Lower leg skin (tissue), 4 donors: Measurements from ENCODE around the gene GSE1. TPM values are rescaled to one million over a fixed set of nuclear protein-coding genes. Genes with fewer than 3 reads are reported as not detected.

Experiments
- DNase-seq, 2 donors: peaks; one replicate each; pipeline ENCODE4 v3.0.0-alpha.2; 2019; ENCODE audit warnings: low spot score in 2 of 2
- H3K4me3 ChIP-seq: fragments of 200-600 bp; sonication (generic); 2 replicates; pipeline ENCODE4 v1.5.1; 2017; ENCODE audit warnings: mild to moderate bottlenecking, low read depth; ENCODE audit not compliant: poor library complexity, severe bottlenecking
- CTCF ChIP-seq, 3 donors: fragments of 450-650 bp; IDR thresholded peaks; one replicate each; pipeline ENCODE4 v1.5.1; 2016; ENCODE audit warnings: antibody characterized with exemption in 3 of 3, mild to moderate bottlenecking in 3 of 3, moderate library complexity in 2 of 3
- POLR2A ChIP-seq, 2 donors: fragments of 450-650 bp; IDR thresholded peaks; one replicate each; pipeline ENCODE4 v1.6.1; 2016 to 2017; ENCODE audit warnings: antibody characterized with exemption in 2 of 2, mild to moderate bottlenecking in 1 of 2, moderate library complexity in 1 of 2
- WGBS, 2 donors: methylation state at CpG; one replicate each; pipeline ENCODE4 v1.1.5; 2018; 5-methylcytosine and 5-hydroxymethylcytosine counted together
- intact Hi-C: fragments of 100-400 bp; cut with DNase I; formaldehyde crosslinking; loops from one replicate; pipeline ENCODE4 v1.15.0; 2023; ENCODE audit warnings: low total_unique reads
- total RNA-seq, 4 donors: library from RNA; depleted of rRNA; stranded (reverse); fragments of >200 nt; gene quantifications; one replicate each; pipeline ENCODE4 v1.1.0, GENCODE V29; 2016

GSE1 gene
- total RNA-seq, 4 donors from 2014 or later, result 62.9 to 113 (median 69.9) TPM

- DNase-seq, result no peak
- H3K4me3 ChIP-seq, result no peak overlapping the region
- TF ChIP-seq CTCF (IDR thresholded peaks at IDR 0.05), result no peak
- TF ChIP-seq POLR2A (IDR thresholded peaks at IDR 0.05), result no peak
- intact Hi-C loops, result loop anchor here (5.0 kb wide), 1 partner anchor 180 kb away; no protein-coding TSS in a partner anchor
- 77 to 90% methylated on average over 7 of the region's 7 CpGs for WGBS, 2 donors
Observed at GRCh38 chr16:85606904-85607303, 6.2 kb upstream of the GSE1 start.

- no peak overlapping the region for H3K4me3 ChIP-seq
- TF ChIP-seq POLR2A (IDR thresholded peaks at IDR 0.05) (no peak), CTCF (IDR thresholded peaks at IDR 0.05) (no peak)
- intact Hi-C loops, result loop anchor here (5.0 kb wide), 1 partner anchor 180 kb away; no protein-coding TSS in a partner anchor
- no peak for DNase-seq
- WGBS, 2 donors, result 54 to 60% methylated on average over 21 of the region's 21 CpGs
Observed at GRCh38 chr16:85607321-85607765, 5.8 kb upstream of the GSE1 start.

DNA sequence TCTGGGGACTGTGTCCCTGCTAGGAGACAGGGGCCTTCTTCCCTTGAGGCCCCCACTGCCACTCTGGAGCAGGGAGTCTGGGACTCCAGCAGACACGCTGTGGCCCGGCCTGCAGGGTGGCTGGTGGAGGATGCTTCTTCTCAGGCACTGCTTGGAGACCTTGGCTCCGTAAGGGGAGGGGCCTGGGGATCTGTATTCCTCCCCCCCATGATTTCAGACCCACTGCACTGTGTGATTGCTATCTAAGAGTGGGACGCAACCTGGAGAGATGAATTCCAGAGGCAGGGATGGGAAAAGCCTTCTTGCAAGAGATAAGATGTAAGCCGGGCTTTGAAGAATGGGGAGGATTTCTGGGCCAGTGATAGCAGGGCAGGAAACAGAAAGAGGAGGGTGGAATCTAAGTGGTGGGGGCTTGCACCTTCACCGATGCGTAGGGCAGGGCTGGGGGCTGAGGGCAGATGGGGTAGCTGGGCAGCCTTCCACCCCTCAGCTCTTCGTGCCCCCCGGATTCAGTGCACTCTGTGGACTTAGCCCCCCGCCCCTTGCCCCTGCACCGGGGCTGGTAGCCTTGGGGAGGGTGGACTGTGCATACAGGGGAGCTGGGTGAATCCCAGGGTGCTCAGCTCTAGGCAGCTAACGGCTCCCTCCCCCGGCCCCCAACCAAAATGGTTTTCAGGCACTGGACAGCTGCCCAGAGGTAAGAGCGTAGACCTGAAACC is 5.2 kb upstream of the GSE1 start:
- TF ChIP-seq CTCF (IDR thresholded peaks at IDR 0.05) (no peak), POLR2A (IDR thresholded peaks at IDR 0.05) (no peak)
- intact Hi-C loops, result loop anchor here (5.0 kb wide), 1 partner anchor 181 kb away; no protein-coding TSS in a partner anchor
- DNase-seq, result no peak
- WGBS, 2 donors, result 93 to 96% methylated on average over 14 of the region's 14 CpGs
- H3K4me3 ChIP-seq, result no peak overlapping the region

GRCh38 chr16:85608515-85608885 is 4.6 kb upstream of the GSE1 start:
- intact Hi-C loops, result loop anchor here (5.0 kb wide), 1 partner anchor 181 kb away; no protein-coding TSS in a partner anchor
- no peak overlapping the region for H3K4me3 ChIP-seq
- TF ChIP-seq POLR2A (IDR thresholded peaks at IDR 0.05) (no peak), CTCF (IDR thresholded peaks at IDR 0.05) (no peak)
- 60 to 66% methylated on average over 9 to 11 of the region's 11 CpGs for WGBS, 2 donors
- no peak for DNase-seq

GRCh38 chr16:85608887-85609286 is 4.2 kb upstream of the GSE1 start:
- intact Hi-C loops, result loop anchor here (5.0 kb wide), 1 partner anchor 182 kb away; no protein-coding TSS in a partner anchor
- no peak for DNase-seq
- WGBS, 2 donors, result 86 to 89% methylated on average over 8 to 10 of the region's 10 CpGs
- no peak overlapping the region for H3K4me3 ChIP-seq
- TF ChIP-seq POLR2A (IDR thresholded peaks at IDR 0.05) (no peak), CTCF (IDR thresholded peaks at IDR 0.05) (no peak)
